Activated naive CD8-positive, alpha-beta T cell treated with anti-CD3 and anti-CD28 coated beads, Interleukin-2, amount 10 ng/mL, durations not matched to agents 7 days and 5 days (primary cell): Measurements from ENCODE around the gene EDC3. TPM values are rescaled to one million over a fixed set of nuclear protein-coding genes. Genes with fewer than 3 reads are reported as not detected.
A peak's percentile ranks its signal among the peaks of the same experiment; 100 is the strongest.

Experiments used
- ATAC-seq: fragments of 150-1000 bp; cut with Tn5 transposase; one replicate; pipeline ENCODE4 v1.10.0; 2021; ENCODE audit warnings: low read depth, moderate library complexity
- POLR2A ChIA-PET: fragments of 350-600 bp; sonication (Branson Sonifier 250); formaldehyde crosslinking; loops from one replicate; lab custom pipeline; 2021; ENCODE audit warnings: antibody characterized with exemption; lab: Charles Lee
- DNase-seq: peaks from one replicate; pipeline ENCODE4 v3.0.0; 2021
- H3K27ac Mint-ChIP-seq: one replicate; pipeline ENCODE4 v1.8.0; 2022; ENCODE audit warnings: mild to moderate bottlenecking, mixed read lengths
- H3K27me3 Mint-ChIP-seq: one replicate; pipeline ENCODE4 v1.8.0; 2022; ENCODE audit warnings: mild to moderate bottlenecking, moderate library complexity, mixed read lengths
- H3K36me3 Mint-ChIP-seq: one replicate; pipeline ENCODE4 v1.8.0; 2021; ENCODE audit warnings: mild to moderate bottlenecking, mixed read lengths
- H3K4me1 Mint-ChIP-seq: one replicate; pipeline ENCODE4 v1.8.0; 2021; ENCODE audit warnings: mixed read lengths
- H3K4me3 Mint-ChIP-seq: one replicate; pipeline ENCODE4 v1.8.0; 2022; ENCODE audit warnings: mild to moderate bottlenecking, moderate library complexity, mixed read lengths
- H3K9me3 Mint-ChIP-seq: one replicate; pipeline ENCODE4 v1.8.0; 2021; ENCODE audit warnings: mixed read lengths
- total RNA-seq, 2 experiments: library from RNA; stranded (reverse); gene quantifications; one replicate each; pipeline ENCODE4 v1.2.3, GENCODE V29; 2021

Gene EDC3
- total RNA-seq, 2 experiments from 2014 or later: 46.7 to 47.0 TPM

DNA sequence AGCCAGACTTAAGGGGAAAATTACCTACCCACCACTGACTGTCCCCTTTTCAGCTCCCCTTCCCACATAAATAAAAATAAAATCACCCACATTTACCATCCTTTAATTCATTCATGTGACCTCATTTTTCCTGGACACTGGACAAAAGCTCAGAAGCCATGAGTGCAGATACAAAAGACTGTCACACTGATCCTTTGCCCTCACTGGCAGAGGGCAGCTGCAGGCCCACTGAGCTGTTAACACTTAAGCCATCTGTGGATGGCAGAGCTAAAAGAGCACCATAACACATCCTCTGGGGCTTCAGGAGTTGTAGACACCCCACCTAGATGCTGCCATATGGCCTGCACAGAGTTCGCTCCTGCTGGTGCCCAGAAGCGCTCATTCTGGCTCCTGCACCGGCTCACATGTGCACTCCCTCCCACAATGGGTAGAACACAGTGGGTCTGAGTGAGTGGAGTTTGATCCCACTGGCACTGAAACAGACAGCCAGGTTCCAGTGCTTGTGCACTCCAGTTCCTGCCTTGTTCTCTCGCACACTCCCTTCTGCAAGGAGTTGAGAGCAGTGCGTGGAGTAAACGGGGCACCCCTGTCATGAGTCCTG, 38.8 kb downstream of the EDC3 start:
- Mint-ChIP-seq H3K4me1 (peaks cover 29% of the 10 kb centered on the region), H3K4me3 (no peak overlapping the region), H3K36me3 (peaks cover 15% of the 10 kb centered on the region), H3K27me3 (no peaks in the 10 kb centered on the region), H3K9me3 (no peaks in the 10 kb centered on the region), H3K27ac (peak overlapping the region; percentile 36)
- no peak for ATAC-seq
- POLR2A ChIA-PET: no interaction called here
- DNase-seq: no peak

- POLR2A ChIA-PET: no interaction called here
Measured at GRCh38 chr15:74655424-74655823, 40.4 kb downstream of the EDC3 start.

DNA sequence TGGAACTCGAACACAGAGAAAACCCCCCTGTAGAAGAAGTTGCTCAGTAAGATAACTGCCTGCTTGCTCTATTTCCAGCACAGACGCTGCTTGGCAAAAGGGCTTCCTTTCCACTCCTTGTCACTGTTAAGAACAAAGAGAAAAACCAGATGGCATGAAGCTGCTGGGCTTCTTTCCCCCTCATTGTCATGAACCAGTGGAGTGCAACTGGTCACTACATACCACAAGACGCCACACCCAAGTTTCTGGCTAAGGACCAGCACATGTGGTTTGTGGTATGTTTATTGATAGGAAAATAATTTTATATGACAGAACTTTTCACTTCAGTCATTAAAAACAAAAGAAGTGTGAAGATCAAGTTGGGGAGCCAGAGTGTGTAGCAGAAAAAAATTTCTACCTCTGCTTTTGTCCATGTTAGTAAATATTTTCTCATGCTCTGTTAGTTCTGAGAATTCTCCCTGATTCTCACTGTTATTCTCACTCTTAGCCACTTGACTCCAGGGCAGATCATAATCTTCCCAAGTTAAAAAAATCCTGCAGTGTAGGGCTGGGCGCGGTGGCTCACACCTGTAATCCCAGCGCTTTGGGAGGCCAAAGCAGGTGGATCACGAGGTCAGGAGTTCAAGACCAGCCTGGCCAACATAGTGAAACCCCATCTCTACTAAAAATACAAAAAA, 42.3 kb downstream of the EDC3 start:
- H3K4me3 Mint-ChIP-seq: no peak overlapping the region

More at GRCh38 chr15:74655424-74655823, 40.4 kb downstream of the EDC3 start:
- peaks cover 31% of the 10 kb centered on the region for H3K4me1 Mint-ChIP-seq
- ATAC-seq: peak; percentile 69
- H3K27ac Mint-ChIP-seq: peak overlapping the region; percentile 58
- no peaks in the 10 kb centered on the region for H3K27me3 Mint-ChIP-seq
- peaks cover 15% of the 10 kb centered on the region for H3K36me3 Mint-ChIP-seq
- H3K4me3 Mint-ChIP-seq: no peak overlapping the region
- no peak for DNase-seq
- H3K9me3 Mint-ChIP-seq: no peaks in the 10 kb centered on the region

GRCh38 chr15:74651242-74651741, 44.5 kb downstream of the EDC3 start:
- DNase-seq (no peak), ATAC-seq (no peak)
- Mint-ChIP-seq H3K4me3 (no peak overlapping the region), H3K27ac (no peak overlapping the region), H3K27me3 (no peaks in the 10 kb centered on the region), H3K36me3 (peaks cover 18% of the 10 kb centered on the region), H3K9me3 (no peaks in the 10 kb centered on the region), H3K4me1 (peaks cover 21% of the 10 kb centered on the region)
- POLR2A ChIA-PET: interaction anchor here (0.5 kb wide), 1 partner anchor 49 kb away, joined by 3 read pairs; no protein-coding TSS in a partner anchor

More for the DNA sequence above, 42.3 kb downstream of the EDC3 start:
- DNase-seq (no peak), ATAC-seq (no peak)
- no peak overlapping the region for H3K27ac Mint-ChIP-seq
- no peaks in the 10 kb centered on the region for H3K9me3 Mint-ChIP-seq
- H3K36me3 Mint-ChIP-seq: peaks cover 18% of the 10 kb centered on the region
- H3K27me3 Mint-ChIP-seq: no peaks in the 10 kb centered on the region
- POLR2A ChIA-PET: no interaction called here
- H3K4me1 Mint-ChIP-seq: peaks cover 34% of the 10 kb centered on the region

DNA sequence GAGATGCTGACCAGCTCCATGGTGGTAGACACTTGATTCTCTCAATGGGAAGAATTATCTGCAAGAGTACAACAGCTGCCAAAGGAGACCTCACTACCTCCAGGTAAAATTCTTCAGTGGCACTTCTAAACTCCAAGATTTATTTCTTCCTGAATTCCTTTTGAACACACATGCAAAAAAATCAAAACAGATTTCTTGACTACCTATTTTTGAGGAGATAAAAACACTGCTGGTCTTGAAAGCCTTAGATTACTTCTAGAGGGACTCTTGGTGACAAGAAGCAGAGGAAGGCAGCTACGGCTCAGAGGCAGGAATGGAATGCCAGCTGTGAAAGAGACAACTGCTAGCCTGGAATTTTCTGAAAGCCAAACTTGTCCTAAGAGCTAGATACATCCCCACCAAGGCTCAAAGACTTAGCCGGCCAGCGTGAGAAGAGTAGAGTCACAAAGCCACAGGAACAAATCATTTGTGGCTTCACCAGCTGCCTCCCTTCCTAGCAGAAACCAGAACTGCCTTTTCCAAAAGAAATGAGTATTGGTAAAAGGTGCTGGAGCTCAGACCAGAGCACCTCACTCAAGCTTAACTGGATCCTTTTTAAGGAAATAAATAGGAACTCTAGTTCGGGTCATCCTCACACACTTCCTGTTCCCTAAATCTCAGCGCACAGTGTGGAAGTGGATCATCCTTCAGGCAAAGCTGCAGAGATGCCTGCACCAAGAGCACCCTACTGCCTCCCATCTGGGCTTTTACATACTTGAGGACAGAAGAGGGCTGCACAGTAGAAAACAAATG, 47.6 kb downstream of the EDC3 start:
- no peaks in the 10 kb centered on the region for H3K9me3 Mint-ChIP-seq
- peaks cover 9% of the 10 kb centered on the region for H3K36me3 Mint-ChIP-seq
- peaks cover 11% of the 10 kb centered on the region for H3K4me1 Mint-ChIP-seq
- no peak for DNase-seq
- H3K27ac Mint-ChIP-seq: no peak overlapping the region
- POLR2A ChIA-PET: no interaction called here
- no peak for ATAC-seq
- no peak overlapping the region for H3K4me3 Mint-ChIP-seq
- no peaks in the 10 kb centered on the region for H3K27me3 Mint-ChIP-seq

DNA sequence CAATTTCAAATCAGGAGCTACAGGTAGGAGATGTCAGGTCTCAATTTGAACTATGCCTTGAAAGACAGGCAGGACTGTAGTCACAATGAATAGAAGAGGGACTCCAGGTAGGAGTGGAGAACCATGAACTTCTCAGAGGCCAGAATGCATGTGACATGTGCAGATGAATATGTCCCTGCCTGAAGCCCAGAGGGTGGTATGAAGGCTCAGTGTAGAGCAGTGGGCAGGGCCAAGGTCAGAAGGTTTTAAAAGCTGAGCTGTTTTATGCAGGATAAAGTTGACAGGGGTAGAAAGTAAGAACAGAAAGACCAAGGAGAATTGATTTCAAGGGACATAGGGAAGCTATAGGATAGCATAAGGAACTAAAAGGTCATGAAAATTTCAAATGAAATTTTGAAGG, 49.3 kb downstream of the EDC3 start:
- POLR2A ChIA-PET: interaction anchor here (0.7 kb wide), 1 partner anchor 1207 kb away, joined by 5 read pairs; no protein-coding TSS in a partner anchor
- H3K27ac Mint-ChIP-seq: peak overlapping the region; percentile 4
- ATAC-seq: no peak

DNA sequence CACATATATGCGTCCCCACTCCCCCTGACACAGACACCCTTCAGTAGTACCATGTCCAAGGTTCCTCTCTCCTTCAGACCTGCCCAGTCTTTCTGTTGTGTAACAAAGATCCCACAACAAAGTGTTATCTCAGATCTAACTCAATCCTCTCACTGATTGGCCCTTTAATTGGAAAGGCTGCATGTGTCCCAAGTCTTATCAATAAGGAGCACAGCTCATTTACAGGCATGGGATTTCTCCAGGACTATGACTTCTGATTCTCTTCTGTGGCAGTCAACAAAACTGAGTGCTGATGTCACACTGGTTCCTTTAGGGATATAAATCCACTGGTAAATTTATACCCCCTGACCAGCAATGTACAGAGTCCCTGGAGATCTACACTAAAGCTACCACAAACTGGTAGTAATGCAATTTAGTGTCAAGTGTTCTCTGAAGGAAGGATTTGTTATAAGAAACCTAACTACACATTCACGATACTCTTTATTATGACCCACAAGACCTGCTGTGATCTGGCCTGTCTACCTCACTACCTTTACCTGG, 52.1 kb downstream of the EDC3 start:
- H3K4me1 Mint-ChIP-seq: peaks cover 16% of the 10 kb centered on the region
- H3K9me3 Mint-ChIP-seq: no peaks in the 10 kb centered on the region
- POLR2A ChIA-PET: no interaction called here
- no peaks in the 10 kb centered on the region for H3K27me3 Mint-ChIP-seq
- ATAC-seq (no peak), DNase-seq (no peak)
- no peak overlapping the region for H3K27ac Mint-ChIP-seq
- peaks cover 6% of the 10 kb centered on the region for H3K36me3 Mint-ChIP-seq
- no peak overlapping the region for H3K4me3 Mint-ChIP-seq

More for the DNA sequence above, 49.3 kb downstream of the EDC3 start:
- Mint-ChIP-seq H3K4me1 (peaks cover 20% of the 10 kb centered on the region), H3K9me3 (no peaks in the 10 kb centered on the region), H3K4me3 (no peak overlapping the region), H3K36me3 (peaks cover 7% of the 10 kb centered on the region), H3K27me3 (no peaks in the 10 kb centered on the region)
- DNase-seq: no peak

DNA sequence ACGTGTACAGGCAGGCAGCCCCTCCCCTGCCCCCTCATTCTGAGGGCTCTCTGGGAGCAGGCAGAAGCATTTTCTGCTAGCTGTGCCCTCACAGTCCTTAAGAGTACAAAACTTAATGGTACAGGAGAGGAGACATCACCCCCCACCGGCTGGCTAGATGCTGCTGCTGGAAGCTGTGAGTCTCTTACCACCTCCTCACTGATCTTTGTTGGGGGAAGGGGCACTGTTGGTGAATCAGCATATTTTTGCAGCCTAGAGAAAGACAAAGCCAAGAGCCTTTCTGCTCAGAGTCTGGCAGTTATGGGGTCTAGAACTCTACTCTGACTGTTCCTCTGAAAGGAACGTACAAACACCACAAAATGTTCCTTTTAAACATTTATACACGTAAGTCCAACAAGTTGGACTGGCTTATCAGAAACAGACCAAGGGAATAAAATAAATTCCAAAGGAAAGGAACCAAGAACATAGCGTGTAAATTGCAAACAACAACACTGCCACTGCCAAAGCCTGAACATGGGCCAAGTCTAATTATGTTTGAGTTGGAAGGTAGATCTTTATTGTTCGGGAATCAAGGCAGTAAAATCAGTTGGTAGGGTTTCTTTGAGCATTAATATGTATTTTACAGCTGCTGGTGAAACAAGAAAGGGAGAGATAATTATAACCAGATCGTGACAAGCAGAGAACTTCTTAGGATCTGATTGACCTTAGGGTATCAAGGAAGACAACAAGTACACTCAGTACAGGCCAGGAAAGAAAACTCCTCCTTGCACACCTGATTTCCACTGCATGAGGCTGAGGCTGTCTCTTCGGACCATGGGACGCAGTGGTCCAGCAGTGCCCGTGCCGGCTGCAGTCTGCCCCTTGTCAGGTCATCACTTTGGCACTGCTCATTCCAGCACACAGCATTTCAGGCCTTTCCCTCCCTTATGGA, 52.8 kb downstream of the EDC3 start:
- no peak for ATAC-seq
- H3K4me3 Mint-ChIP-seq: no peak overlapping the region
- H3K36me3 Mint-ChIP-seq: peaks cover 9% of the 10 kb centered on the region
- DNase-seq: no peak
- H3K4me1 Mint-ChIP-seq: peaks cover 15% of the 10 kb centered on the region
- H3K27ac Mint-ChIP-seq: no peak overlapping the region
- H3K27me3 Mint-ChIP-seq: no peaks in the 10 kb centered on the region
- POLR2A ChIA-PET: no interaction called here
- H3K9me3 Mint-ChIP-seq: no peaks in the 10 kb centered on the region

DNA sequence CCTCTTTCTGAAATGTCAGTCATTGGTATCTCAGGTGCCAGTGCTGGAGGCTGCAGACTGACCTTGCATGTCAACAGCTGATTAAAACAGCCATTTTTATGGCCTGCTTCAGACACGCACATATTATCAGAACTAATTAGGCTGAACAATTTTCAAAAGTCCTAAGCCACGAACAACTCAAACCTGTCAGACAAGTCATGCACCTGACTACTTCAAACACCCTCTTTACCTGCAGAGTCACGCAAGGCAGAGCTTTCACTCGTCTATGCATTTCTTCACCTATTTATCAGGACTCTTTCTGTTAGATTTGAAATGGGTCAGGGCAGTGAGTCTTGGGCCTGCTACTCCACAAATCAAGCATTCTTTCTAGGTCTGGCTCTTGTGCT, 53.5 kb downstream of the EDC3 start:
- Mint-ChIP-seq H3K4me3 (no peak overlapping the region), H3K36me3 (peaks cover 11% of the 10 kb centered on the region), H3K27me3 (no peaks in the 10 kb centered on the region), H3K9me3 (no peaks in the 10 kb centered on the region), H3K4me1 (peaks cover 15% of the 10 kb centered on the region), H3K27ac (no peak overlapping the region)
- POLR2A ChIA-PET: no interaction called here
- no peak for ATAC-seq
- DNase-seq: no peak

GRCh38 chr15:74641151-74641550, 54.7 kb downstream of the EDC3 start:
- Mint-ChIP-seq H3K27ac (peak overlapping the region; percentile 63), H3K9me3 (no peaks in the 10 kb centered on the region), H3K4me1 (peaks cover 15% of the 10 kb centered on the region), H3K27me3 (no peaks in the 10 kb centered on the region), H3K4me3 (no peak overlapping the region), H3K36me3 (peaks cover 11% of the 10 kb centered on the region)
- DNase-seq: no peak
- POLR2A ChIA-PET: no interaction called here
- ATAC-seq: no peak

DNA sequence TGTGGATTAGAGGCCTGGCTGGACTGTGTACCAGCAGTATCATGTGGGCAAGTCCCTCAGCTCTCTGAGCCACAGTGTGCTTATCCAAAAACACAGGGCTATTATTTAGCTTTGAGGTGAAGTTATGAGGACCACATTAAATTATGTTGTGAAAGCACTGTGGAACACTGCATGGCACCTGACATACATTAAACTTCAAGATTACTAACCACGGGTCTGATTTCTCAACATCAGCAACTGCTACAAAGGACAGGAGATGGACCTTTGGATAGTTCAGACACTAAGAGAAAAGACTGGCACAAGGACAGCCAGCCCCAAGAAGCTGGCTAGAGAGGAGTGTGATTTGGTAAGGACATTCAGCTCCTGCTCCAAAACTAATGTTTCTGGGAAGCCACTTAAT, 58.8 kb downstream of the EDC3 start:
- POLR2A ChIA-PET: no interaction called here
- Mint-ChIP-seq H3K36me3 (peaks cover 17% of the 10 kb centered on the region), H3K4me1 (peaks cover 11% of the 10 kb centered on the region), H3K9me3 (no peaks in the 10 kb centered on the region), H3K4me3 (no peak overlapping the region), H3K27ac (no peak overlapping the region), H3K27me3 (no peaks in the 10 kb centered on the region)
- DNase-seq: no peak
- ATAC-seq: no peak

DNA sequence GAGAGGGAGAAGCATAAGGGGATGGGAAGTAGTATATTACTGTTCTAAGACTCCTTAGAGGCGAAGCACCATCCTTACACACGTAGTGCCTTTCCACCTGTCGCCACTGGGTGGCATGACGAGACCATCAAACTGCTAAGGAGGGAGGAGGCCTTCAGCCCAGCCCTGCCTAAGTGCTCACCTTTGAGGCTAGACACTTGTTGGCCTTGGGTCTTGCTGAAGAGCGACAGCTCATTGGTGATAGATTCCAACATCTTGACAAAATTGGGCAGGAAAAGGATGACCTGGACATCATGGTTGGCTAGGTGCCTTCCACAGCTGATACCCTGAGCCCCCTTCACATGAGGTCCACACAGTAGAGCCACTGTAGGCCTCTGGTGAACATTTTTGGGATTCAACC, 60.6 kb downstream of the EDC3 start:
- no peak overlapping the region for H3K4me3 Mint-ChIP-seq
- H3K9me3 Mint-ChIP-seq: no peaks in the 10 kb centered on the region
- H3K4me1 Mint-ChIP-seq: peaks cover 11% of the 10 kb centered on the region
- POLR2A ChIA-PET: interaction anchor here (1.7 kb wide), 1 partner anchor 134 kb away, joined by 6 read pairs; no protein-coding TSS in a partner anchor
- ATAC-seq (peak; percentile 80), DNase-seq (peak; percentile 78)
- H3K27me3 Mint-ChIP-seq: no peaks in the 10 kb centered on the region
- peaks cover 18% of the 10 kb centered on the region for H3K36me3 Mint-ChIP-seq
- H3K27ac Mint-ChIP-seq: no peak overlapping the region
